Measurements from ENCODE around the gene GMPPA. TPM values are rescaled to one million over a fixed set of nuclear protein-coding genes. Genes with fewer than 3 reads are reported as not detected.
A peak's percentile ranks its signal among the peaks of the same experiment; 100 is the strongest.

Gene GMPPA
- total RNA-seq, 3 donors from 2014 or later, result 15.7 to 33.4 (median 29.7) TPM

- no peak for TF ChIP-seq POLR2A (IDR thresholded peaks at IDR 0.05)
- TF ChIP-seq POLR2AphosphoS5 (IDR thresholded peaks at IDR 0.05), result no peak
- no peak for TF ChIP-seq CTCF (IDR thresholded peaks at IDR 0.05)
- H3K27me3 ChIP-seq, result peaks cover 2 to 45% of the 10 kb centered on the region in 2 donors
- H3K4me3 ChIP-seq, result peak overlapping the region; percentile 12 to 55 (median 40)
- intact Hi-C loops (cut with DNase I; ENCODE audit: low total_unique reads), result loop anchor here (10.0 kb wide), 2 partner anchors 48 to 118 kb away; no protein-coding TSS in a partner anchor
- H3K27ac ChIP-seq, result no peak overlapping the region
- DNase-seq (ENCODE audit: low spot score in 2 of 2), result no peak
- H3K9me3 ChIP-seq, result no peaks in the 10 kb centered on the region
- H3K36me3 ChIP-seq, result no peaks in the 10 kb centered on the region
- H3K4me1 ChIP-seq, result peaks cover 0 to 8% of the 10 kb centered on the region in 2 donors
These were observed 24.5 kb downstream of the GMPPA start for GRCh38 chr2:219523031-219523671.

GRCh38 chr2:219524817-219525216 is 26.1 kb downstream of the GMPPA start:
- peaks cover 0 to 8% of the 10 kb centered on the region in 2 donors for H3K4me1 ChIP-seq
- H3K27ac ChIP-seq, result no peak overlapping the region
- H3K9me3 ChIP-seq, result no peaks in the 10 kb centered on the region
- no peaks in the 10 kb centered on the region for H3K36me3 ChIP-seq
- H3K4me3 ChIP-seq, result no peak overlapping the region
- intact Hi-C loops (cut with DNase I; ENCODE audit: low total_unique reads), result loop anchor here (10.0 kb wide), 2 partner anchors 50 to 120 kb away; no protein-coding TSS in a partner anchor
- peaks cover 2 to 59% of the 10 kb centered on the region in 2 donors for H3K27me3 ChIP-seq
- no peak for DNase-seq (ENCODE audit: low spot score in 2 of 2)
- TF ChIP-seq POLR2A (IDR thresholded peaks at IDR 0.05) (no peak), POLR2AphosphoS5 (IDR thresholded peaks at IDR 0.05) (no peak), CTCF (IDR thresholded peaks at IDR 0.05) (no peak)

GRCh38 chr2:219525533-219526232 is 27.0 kb downstream of the GMPPA start:
- no peak for DNase-seq (ENCODE audit: low spot score in 2 of 2)
- intact Hi-C loops (cut with DNase I; ENCODE audit: low total_unique reads), result loop anchor here (10.0 kb wide), 2 partner anchors 51 to 121 kb away; no protein-coding TSS in a partner anchor
- no peak for TF ChIP-seq CTCF (IDR thresholded peaks at IDR 0.05)
- TF ChIP-seq POLR2AphosphoS5 (IDR thresholded peaks at IDR 0.05), result no peak
- no peak for TF ChIP-seq POLR2A (IDR thresholded peaks at IDR 0.05)
- H3K4me3 ChIP-seq, result no peak overlapping the region
- H3K9me3 ChIP-seq, result no peaks in the 10 kb centered on the region
- no peaks in the 10 kb centered on the region for H3K36me3 ChIP-seq
- H3K4me1 ChIP-seq, result peaks cover 0 to 8% of the 10 kb centered on the region in 2 donors
- peaks cover 2 to 64% of the 10 kb centered on the region in 2 donors for H3K27me3 ChIP-seq
- H3K27ac ChIP-seq, result no peak overlapping the region

GRCh38 chr2:219526320-219527075 is 27.8 kb downstream of the GMPPA start:
- H3K27me3 ChIP-seq, result peaks cover 2 to 67% of the 10 kb centered on the region in 2 donors
- H3K4me1 ChIP-seq, result peaks cover 0 to 8% of the 10 kb centered on the region in 2 donors
- H3K4me3 ChIP-seq, result no peak overlapping the region
- H3K36me3 ChIP-seq, result no peaks in the 10 kb centered on the region
- DNase-seq (ENCODE audit: low spot score in 2 of 2), result no peak
- H3K9me3 ChIP-seq, result no peaks in the 10 kb centered on the region
- no peak overlapping the region for H3K27ac ChIP-seq
- intact Hi-C loops (cut with DNase I; ENCODE audit: low total_unique reads), result loop anchor here (10.0 kb wide), 2 partner anchors 52 to 122 kb away; no protein-coding TSS in a partner anchor
- no peak for TF ChIP-seq CTCF (IDR thresholded peaks at IDR 0.05)
- TF ChIP-seq POLR2A (IDR thresholded peaks at IDR 0.05), result no peak
- TF ChIP-seq POLR2AphosphoS5 (IDR thresholded peaks at IDR 0.05), result no peak
